OCI-LY3 (cell line): Measurements from ENCODE around the gene CACNA1B.

ENCODE experiments used
- EZH2phosphoT487 ChIP-seq: fragments of 200-600 bp; shearing (Covaris generic); IDR thresholded peaks from 2 replicates; pipeline ENCODE4 v1.6.1; 2018; ENCODE audit warnings: antibody characterized with exemption, mixed run types, low read depth
- TF ChIP-seq, protein P1 (sequence below): fragments of 200-600, 300-600 bp; sonication (generic); IDR thresholded peaks from 2 replicates; pipeline ENCODE4 v1.5.1; 2014; ENCODE audit warnings: antibody characterized with exemption, low read length, low read depth

DNA sequence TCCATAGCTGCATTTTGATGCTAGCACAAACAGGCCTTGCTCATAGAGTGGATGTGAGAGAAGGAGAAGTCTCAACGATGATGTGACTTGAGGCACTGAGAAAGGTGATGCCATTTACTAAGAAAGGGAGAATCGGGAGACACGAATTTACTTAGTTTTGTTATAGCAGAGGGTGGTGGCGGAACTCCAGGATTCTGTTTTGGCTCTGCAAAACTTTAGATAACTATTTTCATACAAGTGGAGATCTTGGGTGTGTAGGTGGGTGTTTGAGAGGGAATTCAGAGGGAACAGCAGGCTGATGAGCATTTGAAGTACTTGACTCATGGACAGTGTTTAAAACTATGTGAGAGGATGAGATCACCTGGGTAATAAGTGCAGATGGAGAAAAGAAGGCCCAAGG, 43.2 kb downstream of the CACNA1B start:
- TF ChIP-seq, protein P1, sequence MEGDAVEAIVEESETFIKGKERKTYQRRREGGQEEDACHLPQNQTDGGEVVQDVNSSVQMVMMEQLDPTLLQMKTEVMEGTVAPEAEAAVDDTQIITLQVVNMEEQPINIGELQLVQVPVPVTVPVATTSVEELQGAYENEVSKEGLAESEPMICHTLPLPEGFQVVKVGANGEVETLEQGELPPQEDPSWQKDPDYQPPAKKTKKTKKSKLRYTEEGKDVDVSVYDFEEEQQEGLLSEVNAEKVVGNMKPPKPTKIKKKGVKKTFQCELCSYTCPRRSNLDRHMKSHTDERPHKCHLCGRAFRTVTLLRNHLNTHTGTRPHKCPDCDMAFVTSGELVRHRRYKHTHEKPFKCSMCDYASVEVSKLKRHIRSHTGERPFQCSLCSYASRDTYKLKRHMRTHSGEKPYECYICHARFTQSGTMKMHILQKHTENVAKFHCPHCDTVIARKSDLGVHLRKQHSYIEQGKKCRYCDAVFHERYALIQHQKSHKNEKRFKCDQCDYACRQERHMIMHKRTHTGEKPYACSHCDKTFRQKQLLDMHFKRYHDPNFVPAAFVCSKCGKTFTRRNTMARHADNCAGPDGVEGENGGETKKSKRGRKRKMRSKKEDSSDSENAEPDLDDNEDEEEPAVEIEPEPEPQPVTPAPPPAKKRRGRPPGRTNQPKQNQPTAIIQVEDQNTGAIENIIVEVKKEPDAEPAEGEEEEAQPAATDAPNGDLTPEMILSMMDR: no peak
- TF ChIP-seq EZH2phosphoT487: no peak
